ELR (cell line): ENCODE data around the gene EBP.
A peak's percentile ranks its signal among the peaks of the same experiment; 100 is the strongest.

Experiments
- DNase-seq: peaks from one replicate; pipeline ENCODE4 v3.0.0-alpha.2; 2015; ENCODE audit warnings: low read depth

Gene EBP

GRCh38 chrX:48521353-48522243 lies at the start of gene EBP:
Gene EBP, plus strand, starts transcription at chrX:48521808. Its CDS starts 1,964 bp downstream, at chrX:48523772.
- DNase-seq = peak; percentile 90

- no peak for DNase-seq
Measured at GRCh38 chrX:48472225-48472624, 49.4 kb upstream of the EBP start.

GRCh38 chrX:48472851-48473703 lies 48.5 kb upstream of the EBP start:
- DNase-seq = no peak

GRCh38 chrX:48473704-48473990 lies 48.0 kb upstream of the EBP start:
- no peak for DNase-seq

- peak; percentile 50 for DNase-seq
Measured at GRCh38 chrX:48474127-48474526, 47.5 kb upstream of the EBP start.

- no peak for DNase-seq
Measured at GRCh38 chrX:48474581-48474980, 47.0 kb upstream of the EBP start.

- no peak for DNase-seq
Measured at GRCh38 chrX:48475296-48475695, 46.3 kb upstream of the EBP start.

- peak; percentile 90 for DNase-seq
Measured at GRCh38 chrX:48475774-48476577, 45.6 kb upstream of the EBP start, which contains the start of gene FTSJ1. Gene FTSJ1, plus strand, starts transcription at chrX:48476199. Its CDS starts 1,849 bp downstream, at chrX:48478048.

GRCh38 chrX:48476919-48477318 lies 44.7 kb upstream of the EBP start:
- no peak for DNase-seq

- no peak for DNase-seq
Measured at GRCh38 chrX:48477960-48478755, 43.5 kb upstream of the EBP start.

- DNase-seq = no peak
Measured at GRCh38 chrX:48478806-48479205, 42.8 kb upstream of the EBP start.

- no peak for DNase-seq
Measured at GRCh38 chrX:48480142-48480541, 41.5 kb upstream of the EBP start.

- no peak for DNase-seq
Measured at GRCh38 chrX:48480583-48480982, 41.0 kb upstream of the EBP start.

GRCh38 chrX:48482526-48482925 lies 39.1 kb upstream of the EBP start:
- DNase-seq = no peak

GRCh38 chrX:48487362-48487798 lies 34.2 kb upstream of the EBP start:
- peak; percentile 95 for DNase-seq

- DNase-seq = no peak
Measured at GRCh38 chrX:48488034-48488433, 33.6 kb upstream of the EBP start.

GRCh38 chrX:48489296-48489695 lies 32.3 kb upstream of the EBP start:
- DNase-seq = no peak

GRCh38 chrX:48489892-48490291 lies 31.7 kb upstream of the EBP start:
- DNase-seq = no peak

GRCh38 chrX:48490661-48491060 lies 30.9 kb upstream of the EBP start:
- DNase-seq = peak; percentile 68

- no peak for DNase-seq
Measured at GRCh38 chrX:48491809-48492208, 29.8 kb upstream of the EBP start.

- peak; percentile 71 for DNase-seq
Measured at GRCh38 chrX:48492293-48492910, 29.2 kb upstream of the EBP start.
